HG03045 (cell line): ENCODE data around the gene WWC1.

Experiments
- ATAC-seq: cut with Tn5 transposase; IDR thresholded peaks from one replicate; pipeline ENCODE4 v1.9.1; 2021; ENCODE audit warnings: mild to moderate bottlenecking, moderate library complexity; ENCODE audit not compliant: unreplicated experiment

Gene WWC1

GRCh38 chr5:168404365-168404764, 112.9 kb downstream of the WWC1 start:
- ATAC-seq = no peak

DNA sequence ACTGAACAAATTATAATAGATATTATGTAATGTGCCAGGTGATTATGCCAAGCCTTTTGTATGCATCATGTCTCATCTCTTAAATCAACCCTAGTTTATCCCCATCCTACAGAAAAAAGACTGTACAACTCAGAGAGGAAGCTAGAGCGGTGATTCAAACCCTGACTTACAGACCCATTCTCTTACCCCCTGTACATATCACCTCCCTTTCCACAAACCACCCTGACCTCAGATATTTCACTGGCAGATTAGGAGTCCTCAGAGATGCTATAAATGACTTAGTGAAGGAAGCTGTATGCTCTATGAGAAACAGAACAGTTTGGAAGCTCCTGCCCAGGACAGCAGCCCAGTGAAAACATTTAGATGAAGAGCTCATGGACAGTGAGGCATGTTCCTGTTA, 115.8 kb downstream of the WWC1 start:
- no peak for ATAC-seq

- no peak for ATAC-seq
Observed at GRCh38 chr5:168408561-168409305, 117.3 kb downstream of the WWC1 start.

GRCh38 chr5:168409591-168410458, 118.4 kb downstream of the WWC1 start:
- ATAC-seq = no peak

DNA sequence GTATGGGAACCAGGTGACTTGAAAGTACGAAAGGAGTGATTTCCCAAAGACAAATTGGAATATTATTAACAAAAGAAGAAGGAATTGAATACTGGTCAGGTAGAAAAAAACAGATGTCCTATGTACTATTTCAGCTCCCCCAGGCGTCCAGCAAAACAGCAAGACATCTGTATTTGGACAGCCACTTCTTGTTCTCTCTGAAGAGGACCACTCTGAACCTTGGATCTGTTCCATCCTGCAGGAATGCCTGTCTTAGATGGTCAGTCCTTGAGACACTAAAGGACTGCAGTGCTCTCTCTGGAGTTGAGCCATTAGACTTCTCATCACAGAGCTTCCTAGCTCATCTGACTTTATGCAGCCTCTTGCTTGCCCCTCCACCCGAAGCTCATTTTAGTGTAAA, 120.4 kb downstream of the WWC1 start:
- ATAC-seq = no peak

DNA sequence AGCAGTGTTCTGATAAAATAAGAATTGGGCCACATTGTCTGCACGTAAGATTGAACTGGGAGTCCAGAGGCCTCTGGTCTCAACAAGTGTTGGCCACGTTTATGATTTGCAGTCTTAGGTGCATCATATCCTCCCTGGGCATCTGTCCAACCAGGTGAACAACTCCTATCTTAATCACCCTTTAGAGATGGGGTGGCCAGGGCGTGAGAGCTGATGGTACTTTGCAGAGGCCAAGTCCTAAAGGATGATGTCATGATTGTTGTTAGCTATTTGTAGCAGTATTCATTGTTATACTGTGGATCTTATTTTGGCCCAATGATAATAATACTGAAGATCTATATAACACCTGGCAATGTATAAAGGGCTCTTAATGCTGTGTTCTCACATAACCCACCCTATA, 121.6 kb downstream of the WWC1 start:
- no peak for ATAC-seq

GRCh38 chr5:168413596-168413995, 122.2 kb downstream of the WWC1 start:
- no peak for ATAC-seq

DNA sequence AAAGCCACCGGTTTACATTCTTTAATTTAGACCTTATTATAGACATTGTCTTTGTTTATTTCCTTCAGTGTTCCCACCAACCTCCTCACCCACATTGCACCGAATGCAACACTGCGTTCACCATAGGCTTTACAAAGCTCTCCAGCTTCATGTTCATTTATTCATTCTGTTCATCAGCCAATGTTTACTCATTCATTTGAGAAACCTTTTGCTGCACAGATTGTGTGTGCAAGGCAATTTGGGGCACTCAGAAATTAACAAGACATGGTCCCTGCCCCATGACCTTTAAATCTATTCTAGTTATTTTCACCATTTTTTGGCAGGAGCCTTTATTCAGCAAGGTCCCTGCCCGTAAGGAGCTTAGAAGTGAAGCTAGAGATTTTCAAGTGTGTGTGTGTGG, 124.0 kb downstream of the WWC1 start:
- ATAC-seq = no peak

GRCh38 chr5:168415971-168416370, 124.5 kb downstream of the WWC1 start:
- no peak for ATAC-seq

GRCh38 chr5:168417731-168418429, 126.4 kb downstream of the WWC1 start:
- no peak for ATAC-seq

- ATAC-seq = no peak
Observed at GRCh38 chr5:168420461-168420860, 129.0 kb downstream of the WWC1 start.

DNA sequence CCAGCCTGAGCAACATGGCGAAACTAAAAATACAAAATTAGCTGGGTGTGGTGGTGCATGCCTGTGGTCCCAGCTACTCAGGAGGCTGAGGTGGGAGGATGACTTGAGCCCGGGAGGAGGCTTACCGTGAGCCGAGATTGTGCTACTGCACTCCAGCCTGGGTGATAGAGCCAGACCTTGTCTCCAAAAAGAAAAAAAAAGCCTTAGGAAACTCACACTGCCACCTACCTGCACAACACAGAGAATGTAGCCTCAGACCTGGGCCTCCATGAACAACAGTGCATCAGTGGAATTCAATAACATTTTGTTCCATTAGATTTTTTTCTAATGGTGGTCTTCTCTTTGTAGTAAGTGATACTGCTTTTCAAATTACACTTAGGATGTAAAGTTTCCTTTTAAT, 131.0 kb downstream of the WWC1 start:
- ATAC-seq = no peak

DNA sequence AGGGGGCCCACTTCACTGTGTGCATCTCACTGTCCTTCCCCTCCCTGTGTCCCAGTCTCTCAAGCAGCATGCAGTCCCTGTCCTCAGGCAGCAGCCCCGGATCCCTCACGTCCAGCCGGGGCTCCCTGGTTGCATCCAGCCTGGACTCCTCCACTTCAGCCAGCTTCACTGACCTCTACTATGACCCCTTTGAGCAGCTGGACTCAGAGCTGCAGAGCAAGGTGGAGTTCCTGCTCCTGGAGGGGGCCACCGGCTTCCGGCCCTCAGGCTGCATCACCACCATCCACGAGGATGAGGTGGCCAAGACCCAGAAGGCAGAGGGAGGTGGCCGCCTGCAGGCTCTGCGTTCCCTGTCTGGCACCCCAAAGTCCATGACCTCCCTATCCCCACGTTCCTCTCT, 132.0 kb downstream of the WWC1 start:
- no peak for ATAC-seq

DNA sequence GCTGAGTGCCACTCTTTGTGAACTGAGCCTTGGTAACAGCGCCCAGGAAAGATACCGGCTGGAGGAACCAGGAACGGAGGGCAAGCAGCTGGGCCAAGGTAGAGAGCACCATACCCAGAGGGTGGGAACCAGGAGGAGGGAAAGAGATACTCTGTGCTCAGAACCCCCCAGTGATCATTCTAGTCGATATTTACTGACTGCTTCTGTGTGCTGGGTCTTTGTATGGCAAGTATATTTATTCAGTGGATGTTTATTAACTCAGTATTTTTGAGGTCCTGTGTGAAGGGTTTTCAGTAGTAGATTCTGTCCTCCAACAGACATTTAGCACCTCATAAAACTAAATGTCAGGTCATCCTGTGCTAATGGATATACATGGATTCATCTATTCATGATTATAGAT, 132.5 kb downstream of the WWC1 start:
- no peak for ATAC-seq

DNA sequence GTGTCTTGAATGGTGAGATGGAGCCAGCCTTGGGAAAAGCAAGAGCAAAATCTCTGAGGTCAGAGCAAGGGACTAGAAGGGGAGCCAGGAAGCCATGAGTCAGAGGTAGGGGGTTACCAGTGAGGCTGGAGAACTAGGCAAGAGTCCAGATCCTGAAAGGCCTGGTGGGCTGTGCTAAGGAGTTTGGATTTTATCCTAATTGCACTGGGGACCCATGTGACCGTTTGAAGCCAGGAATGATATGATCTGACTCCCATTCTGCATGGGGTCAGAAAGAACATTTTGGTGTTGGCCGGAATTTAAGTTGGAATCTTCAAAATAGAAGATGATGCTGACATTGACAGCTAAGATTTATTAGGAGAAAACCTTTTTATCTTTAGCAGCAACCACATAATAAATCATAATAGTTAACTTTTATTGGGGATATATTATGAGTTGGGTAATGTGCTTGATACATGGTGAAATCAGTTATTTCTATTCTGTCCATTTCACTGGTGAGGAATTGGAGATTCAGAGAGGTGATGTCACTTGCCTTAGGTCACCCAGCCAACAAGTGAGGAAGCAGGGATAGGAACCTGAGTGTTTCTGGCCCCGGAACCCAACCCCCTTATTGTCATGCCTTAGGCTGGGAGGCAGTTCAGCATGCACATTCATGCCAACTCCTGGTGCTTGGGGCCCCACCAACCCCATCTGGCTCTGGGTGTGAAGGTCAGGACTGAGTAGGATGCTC, 133.3 kb downstream of the WWC1 start:
- ATAC-seq = no peak

GRCh38 chr5:168426007-168426863, 134.8 kb downstream of the WWC1 start:
- ATAC-seq = no peak

DNA sequence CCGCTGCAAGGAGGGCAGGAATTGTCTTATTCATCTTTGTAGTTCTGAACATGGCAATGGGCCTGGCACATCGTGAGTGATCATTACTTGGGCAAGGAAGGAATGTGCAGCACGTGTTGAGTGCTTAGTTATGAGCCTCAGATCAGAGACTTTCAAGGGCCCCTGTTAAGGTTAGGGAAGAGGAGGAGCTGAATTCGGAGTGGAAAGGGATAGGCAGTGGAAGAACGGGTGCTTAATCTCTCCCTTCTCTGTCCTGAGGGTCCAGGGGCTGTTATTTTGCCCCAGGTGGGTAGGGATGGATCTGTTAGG, 135.4 kb downstream of the WWC1 start:
- ATAC-seq = no peak

GRCh38 chr5:168427224-168427623, 135.8 kb downstream of the WWC1 start:
- no peak for ATAC-seq

DNA sequence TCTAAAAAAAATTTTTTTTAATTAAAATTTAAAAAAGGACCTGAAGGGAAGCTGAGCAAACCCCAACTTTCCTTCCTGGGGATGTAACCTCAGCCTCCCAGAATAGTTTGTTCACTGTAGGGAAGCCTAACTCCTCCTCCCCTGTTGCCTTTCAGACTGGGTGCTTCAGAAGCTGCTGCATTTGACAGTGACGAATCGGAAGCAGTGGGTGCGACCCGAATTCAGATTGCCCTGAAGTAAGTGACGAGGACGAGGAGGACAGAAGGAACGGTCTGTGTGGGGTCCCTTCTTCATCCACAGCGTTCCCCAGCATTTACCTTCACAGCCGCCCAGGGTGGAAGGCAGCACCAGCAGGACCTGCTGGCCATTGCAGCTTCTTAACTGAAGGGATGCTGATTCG, 137.1 kb downstream of the WWC1 start:
- no peak for ATAC-seq

GRCh38 chr5:168430296-168430695, 138.9 kb downstream of the WWC1 start:
- no peak for ATAC-seq
